Measurements from ENCODE around the gene RRP9. TPM values are rescaled to one million over a fixed set of nuclear protein-coding genes. Genes with fewer than 3 reads are reported as not detected.

Gene RRP9
- total and polyA plus RNA-seq, 10 of the 15 experiments (the other 5 are each of a cell fraction or from before 2014, with no cell fraction given): 4.7 to 91.5 (median 41.7) TPM

GRCh38 chr3:51971350-51971749 lies 29.6 kb upstream of the RRP9 start:
- Histone ChIP-seq H3K27me3 (replicated peaks in 1 of 2; ENCODE audit: control insufficient read depth in 2 of 2, insufficient read depth in 2 of 2, low read length in 1 of 2) (no peaks in the 10 kb centered on the region), H3K36me3 (ENCODE audit: control insufficient read depth in 2 of 2, insufficient read depth in 2 of 2, low read length in 1 of 2) (no peaks in the 10 kb centered on the region), H3K9ac (ENCODE audit: control insufficient read depth, insufficient read depth, low read length) (no peak overlapping the region), H3K79me2 (ENCODE audit: control insufficient read depth, insufficient read depth, low read length) (peaks cover 5% of the 10 kb centered on the region; the same call in 1 of the 2 replicates), H3K9me3 (replicated peaks; ENCODE audit: control insufficient read depth, insufficient read depth, low read length) (no peaks in the 10 kb centered on the region), H4K20me1 (ENCODE audit: control insufficient read depth, insufficient read depth) (no peaks in the 10 kb centered on the region), H3K27ac (ENCODE audit: control insufficient read depth, insufficient read depth) (no peak overlapping the region), H3K4me3 (no peak overlapping the region), H3K4me2 (ENCODE audit: control insufficient read depth, insufficient read depth) (no peak overlapping the region), H2AFZ (ENCODE audit: control insufficient read depth, low read depth, low read length) (no peak overlapping the region), H3K4me1 (ENCODE audit: control insufficient read depth, insufficient read depth, low read length) (peaks cover 20% of the 10 kb centered on the region)
- no peak for ATAC-seq
- BruUV-seq (replicated peaks): no TSS peak
- ChIA-PET CTCF (interaction anchor here (1.8 kb wide), 1 partner anchor 28 kb away, joined by 7 read pairs; no protein-coding TSS in a partner anchor), POLR2A (no interaction called here), SMC1A (ENCODE audit: uncharacterized antibody, unreplicated experiment) (interaction anchor here (5.2 kb wide), 1 partner anchor 29 kb away, joined by 33 read pairs; the partner anchor contains the start of genes PARP3 and RRP9), RAD21 (ENCODE audit: unreplicated experiment) (no interaction called here)
- in situ Hi-C loops (cut with MboI) (no loop called here), intact Hi-C loops (cut with micrococcal nuclease; ENCODE audit: unreplicated experiment) (no loop called here)
- no peak for FAIRE-seq
- TF ChIP-seq E4F1 (IDR thresholded peaks at IDR 0.05; ENCODE audit: borderline replicate concordance, partially characterized antibody) (no peak), PRDM15 (CRISPR knock-in tag; IDR thresholded peaks at IDR 0.05) (no peak), PBX3 (IDR thresholded peaks at IDR 0.05; ENCODE audit: insufficient replicate concordance, low read depth, low read length) (no peak), NKRF (conservative IDR thresholded peaks at IDR 0.05) (no peak), RCOR1 (conservative IDR thresholded peaks at IDR 0.05; ENCODE audit: low read depth, low read length) (no peak), CBX5 (IDR thresholded peaks at IDR 0.05; ENCODE audit: low read depth) (no peak), SMAD1 (IDR thresholded peaks at IDR 0.05; ENCODE audit: low read depth, partially characterized antibody) (no peak)
- no peak for DNase-seq (ENCODE audit: low read depth, low spot score)
- 91% methylated on average over 11 of the region's 11 CpGs for WGBS (ENCODE audit: insufficient coverage, insufficient replicate concordance, low lambda C conversion rate, missing lambda C conversion rate)
